ENCODE data around the gene TRIB2. TPM values are rescaled to one million over a fixed set of nuclear protein-coding genes. Genes with fewer than 3 reads are reported as not detected.

The TRIB2 gene
- total and polyA plus RNA-seq, 2 of the 13 experiments (the other 11 are each of a cell fraction or from before 2014, with no cell fraction given), result 1.1 to 2.3 TPM

DNA sequence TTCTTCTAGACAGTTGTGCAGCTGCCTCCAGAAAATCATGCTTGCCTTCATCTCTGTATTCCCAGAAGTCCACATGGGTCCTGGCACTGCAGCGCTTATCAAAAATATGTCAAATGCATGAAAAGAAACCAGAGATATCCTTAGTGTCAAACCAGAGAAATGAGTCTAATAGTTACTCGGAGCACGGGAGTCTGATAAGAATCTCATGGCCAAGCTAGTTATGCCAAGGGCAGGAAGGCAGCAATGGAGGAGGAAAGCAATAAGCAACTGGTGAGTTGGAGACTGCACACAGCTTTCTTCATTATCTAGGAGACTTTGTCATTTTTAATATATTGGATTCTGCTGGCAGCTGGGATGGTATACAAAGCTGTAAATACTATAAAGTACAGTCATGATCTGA, 38.6 kb downstream of the TRIB2 start:
- in situ Hi-C loops (cut with HindIII; ENCODE audit: extremely low pct_ligation_motif_present, low pct_unique_long_range_greater_than_20kb), result no loop called here
- H3K27ac ChIP-seq (ENCODE audit: extremely low read length, insufficient read depth, low read length), result no peak overlapping the region
- H3K27me3 ChIP-seq (ENCODE audit: control insufficient read depth in 1 of 2, insufficient read depth in 2 of 2, low read length in 2 of 2), result no peaks in the 10 kb centered on the region
- TF ChIP-seq ZNF749 (CRISPR knock-in tag; IDR thresholded peaks at IDR 0.05; ENCODE audit: borderline replicate concordance) (no peak), TCF7 (IDR thresholded peaks at IDR 0.05; ENCODE audit: low read depth) (no peak), ZNF234 (CRISPR knock-in tag; conservative IDR thresholded peaks at IDR 0.05) (no peak), ISL2 (CRISPR knock-in tag; IDR thresholded peaks at IDR 0.05) (no peak), DNMT3B (CRISPR knock-in tag; conservative IDR thresholded peaks at IDR 0.05) (no peak), ZNF605 (CRISPR knock-in tag; IDR thresholded peaks at IDR 0.05) (no peak), MTA3 (CRISPR knock-in tag; IDR thresholded peaks at IDR 0.05) (no peak), ZNF792 (CRISPR knock-in tag; IDR thresholded peaks at IDR 0.05) (no peak), ZNF432 (CRISPR knock-in tag; IDR thresholded peaks at IDR 0.05; ENCODE audit: borderline replicate concordance) (no peak), PATZ1 (CRISPR knock-in tag; IDR thresholded peaks at IDR 0.05) (no peak)
- TF ChIP-seq, protein P1, sequence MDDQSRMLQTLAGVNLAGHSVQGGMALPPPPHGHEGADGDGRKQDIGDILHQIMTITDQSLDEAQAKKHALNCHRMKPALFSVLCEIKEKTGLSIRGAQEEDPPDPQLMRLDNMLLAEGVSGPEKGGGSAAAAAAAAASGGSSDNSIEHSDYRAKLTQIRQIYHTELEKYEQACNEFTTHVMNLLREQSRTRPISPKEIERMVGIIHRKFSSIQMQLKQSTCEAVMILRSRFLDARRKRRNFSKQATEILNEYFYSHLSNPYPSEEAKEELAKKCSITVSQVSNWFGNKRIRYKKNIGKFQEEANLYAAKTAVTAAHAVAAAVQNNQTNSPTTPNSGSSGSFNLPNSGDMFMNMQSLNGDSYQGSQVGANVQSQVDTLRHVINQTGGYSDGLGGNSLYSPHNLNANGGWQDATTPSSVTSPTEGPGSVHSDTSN (CRISPR knock-in tag; IDR thresholded peaks at IDR 0.05; ENCODE audit: borderline replicate concordance), result no peak
- TF ChIP-seq, protein P2, sequence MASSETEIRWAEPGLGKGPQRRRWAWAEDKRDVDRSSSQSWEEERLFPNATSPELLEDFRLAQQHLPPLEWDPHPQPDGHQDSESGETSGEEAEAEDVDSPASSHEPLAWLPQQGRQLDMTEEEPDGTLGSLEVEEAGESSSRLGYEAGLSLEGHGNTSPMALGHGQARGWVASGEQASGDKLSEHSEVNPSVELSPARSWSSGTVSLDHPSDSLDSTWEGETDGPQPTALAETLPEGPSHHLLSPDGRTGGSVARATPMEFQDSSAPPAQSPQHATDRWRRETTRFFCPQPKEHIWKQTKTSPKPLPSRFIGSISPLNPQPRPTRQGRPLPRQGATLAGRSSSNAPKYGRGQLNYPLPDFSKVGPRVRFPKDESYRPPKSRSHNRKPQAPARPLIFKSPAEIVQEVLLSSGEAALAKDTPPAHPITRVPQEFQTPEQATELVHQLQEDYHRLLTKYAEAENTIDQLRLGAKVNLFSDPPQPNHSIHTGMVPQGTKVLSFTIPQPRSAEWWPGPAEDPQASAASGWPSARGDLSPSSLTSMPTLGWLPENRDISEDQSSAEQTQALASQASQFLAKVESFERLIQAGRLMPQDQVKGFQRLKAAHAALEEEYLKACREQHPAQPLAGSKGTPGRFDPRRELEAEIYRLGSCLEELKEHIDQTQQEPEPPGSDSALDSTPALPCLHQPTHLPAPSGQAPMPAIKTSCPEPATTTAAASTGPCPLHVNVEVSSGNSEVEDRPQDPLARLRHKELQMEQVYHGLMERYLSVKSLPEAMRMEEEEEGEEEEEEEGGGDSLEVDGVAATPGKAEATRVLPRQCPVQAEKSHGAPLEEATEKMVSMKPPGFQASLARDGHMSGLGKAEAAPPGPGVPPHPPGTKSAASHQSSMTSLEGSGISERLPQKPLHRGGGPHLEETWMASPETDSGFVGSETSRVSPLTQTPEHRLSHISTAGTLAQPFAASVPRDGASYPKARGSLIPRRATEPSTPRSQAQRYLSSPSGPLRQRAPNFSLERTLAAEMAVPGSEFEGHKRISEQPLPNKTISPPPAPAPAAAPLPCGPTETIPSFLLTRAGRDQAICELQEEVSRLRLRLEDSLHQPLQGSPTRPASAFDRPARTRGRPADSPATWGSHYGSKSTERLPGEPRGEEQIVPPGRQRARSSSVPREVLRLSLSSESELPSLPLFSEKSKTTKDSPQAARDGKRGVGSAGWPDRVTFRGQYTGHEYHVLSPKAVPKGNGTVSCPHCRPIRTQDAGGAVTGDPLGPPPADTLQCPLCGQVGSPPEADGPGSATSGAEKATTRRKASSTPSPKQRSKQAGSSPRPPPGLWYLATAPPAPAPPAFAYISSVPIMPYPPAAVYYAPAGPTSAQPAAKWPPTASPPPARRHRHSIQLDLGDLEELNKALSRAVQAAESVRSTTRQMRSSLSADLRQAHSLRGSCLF (CRISPR knock-in tag; IDR thresholded peaks at IDR 0.05; ENCODE audit: borderline replicate concordance), result no peak
- TF ChIP-seq, protein P3, sequence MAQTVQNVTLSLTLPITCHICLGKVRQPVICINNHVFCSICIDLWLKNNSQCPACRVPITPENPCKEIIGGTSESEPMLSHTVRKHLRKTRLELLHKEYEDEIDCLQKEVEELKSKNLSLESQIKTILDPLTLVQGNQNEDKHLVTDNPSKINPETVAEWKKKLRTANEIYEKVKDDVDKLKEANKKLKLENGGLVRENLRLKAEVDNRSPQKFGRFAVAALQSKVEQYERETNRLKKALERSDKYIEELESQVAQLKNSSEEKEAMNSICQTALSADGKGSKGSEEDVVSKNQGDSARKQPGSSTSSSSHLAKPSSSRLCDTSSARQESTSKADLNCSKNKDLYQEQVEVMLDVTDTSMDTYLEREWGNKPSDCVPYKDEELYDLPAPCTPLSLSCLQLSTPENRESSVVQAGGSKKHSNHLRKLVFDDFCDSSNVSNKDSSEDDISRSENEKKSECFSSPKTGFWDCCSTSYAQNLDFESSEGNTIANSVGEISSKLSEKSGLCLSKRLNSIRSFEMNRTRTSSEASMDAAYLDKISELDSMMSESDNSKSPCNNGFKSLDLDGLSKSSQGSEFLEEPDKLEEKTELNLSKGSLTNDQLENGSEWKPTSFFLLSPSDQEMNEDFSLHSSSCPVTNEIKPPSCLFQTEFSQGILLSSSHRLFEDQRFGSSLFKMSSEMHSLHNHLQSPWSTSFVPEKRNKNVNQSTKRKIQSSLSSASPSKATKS (CRISPR knock-in tag; IDR thresholded peaks at IDR 0.05), result no peak
- no peaks in the 10 kb centered on the region for H3K36me3 ChIP-seq (replicated peaks in 1 of 2; ENCODE audit: control insufficient read depth in 1 of 2, insufficient read depth in 2 of 2, low read length in 2 of 2)
- no peaks in the 10 kb centered on the region for H4K20me1 ChIP-seq (ENCODE audit: insufficient read depth, low read length)
- no peak overlapping the region for H3K9ac ChIP-seq (ENCODE audit: insufficient read depth, low read depth, low read length)
- no peak overlapping the region for H3K4me3 ChIP-seq (replicated peaks in 1 of 3; ENCODE audit: insufficient read depth in 1 of 3, low read depth in 2 of 3, low read length in 3 of 3)
- ATAC-seq, result no peak
- H3K4me1 ChIP-seq (ENCODE audit: insufficient read depth, low read length), result no peaks in the 10 kb centered on the region
- H2AFZ ChIP-seq (ENCODE audit: low read length), result no peak overlapping the region
- H3K4me2 ChIP-seq (ENCODE audit: low read depth, low read length), result no peak overlapping the region
- peaks cover 7% of the 10 kb centered on the region; the same call in 1 of the 2 replicates for H3K9me3 ChIP-seq (ENCODE audit: low read length)
- intact Hi-C loops (cut with micrococcal nuclease; ENCODE audit: unreplicated experiment), result no loop called here
- FAIRE-seq, result no peak
- H3K79me2 ChIP-seq (ENCODE audit: insufficient read depth, low read length), result no peaks in the 10 kb centered on the region
- ChIA-PET CTCF (ENCODE audit: low intra/inter-chr PET ratio, low total read pairs) (no interaction called here), POLR2A (no interaction called here)
- no TSS peak for BruUV-seq (replicated peaks)
- DNase-seq (ENCODE audit: low spot score), result no peak
- WGBS (ENCODE audit: low lambda C conversion rate), result 57% methylated on average over 3 of the region's 3 CpGs
